H1 (cell line): ENCODE results near the gene DPF3. TPM values are rescaled to one million over a fixed set of nuclear protein-coding genes. Genes with fewer than 3 reads are reported as not detected.

Experiments used
- EP300 ChIP-seq, 2 experiments: IDR thresholded peaks; 1 replicate in 1 of 2; 2 replicates in 1 of 2; pipeline ENCODE4 v1.6.1; 2011 to 2012; ENCODE audit warnings: low read depth in 2 of 2, low read length in 2 of 2, mild to moderate bottlenecking in 2 of 2, borderline replicate concordance in 1 of 2, inconsistent platforms in 1 of 2, moderate library complexity in 1 of 2
- HDAC2 ChIP-seq, 2 experiments: fragments of 300-600 bp in 1 of 2; sonication (generic) in 1 of 2; IDR thresholded peaks; 2 replicates each; pipeline ENCODE4 v1.6.1; 2011 to 2012; ENCODE audit warnings: low read depth in 2 of 2, low read length in 2 of 2, mild to moderate bottlenecking in 2 of 2, moderate library complexity in 2 of 2, borderline replicate concordance in 1 of 2, inconsistent platforms in 1 of 2
- KDM4A ChIP-seq: IDR thresholded peaks from one replicate; pipeline ENCODE4 v1.7.1; 2012; ENCODE audit warnings: low read depth, mild to moderate bottlenecking, moderate library complexity, low read length, inconsistent platforms; ENCODE audit not compliant: severe bottlenecking
- MAX ChIP-seq: IDR thresholded peaks from 2 replicates; pipeline ENCODE4 v1.6.1; 2012; ENCODE audit warnings: inconsistent platforms
- polyA plus RNA-seq, 7 experiments: library from polyadenylated mRNA; depleted of rRNA in 3 of 7; stranded (reverse) in 5 of 7; unstranded in 2 of 7; fragments of >200 nt in 5 of 7; fragments of 200-250 nt in 2 of 7; gene quantifications; 1 replicate in 5 of 7; 2 replicates in 1 of 7; 4 replicates in 1 of 7; pipeline versions ENCODE4 v1.2.1 to v1.2.3, GENCODE V29; 2011 to 2013; ENCODE audit warnings: missing spikeins in 2 of 7, mixed read lengths in 2 of 7
- total RNA-seq: library from RNA; stranded (reverse); fragmentation: NEBNext Ultra II Directional; extraction: Animal tissue kit (Norgen Biotek cat#: 25700); gene quantifications from 2 replicates; pipeline ENCODE4 v1.2.1, GENCODE V29; 2021
- TF ChIP-seq, protein P1 (sequence below): IDR thresholded peaks from 2 replicates; pipeline ENCODE4 v1.6.1; 2012; ENCODE audit warnings: inconsistent platforms

DPF3 gene
- total and polyA plus RNA-seq, 2 of the 8 experiments (the other 6 are each of a cell fraction or from before 2014, with no cell fraction given) = 0.19 TPM; not detected in 1

- TF ChIP-seq MAX = no peak
- no peak for TF ChIP-seq EP300 (IDR thresholded peaks at IDR 0.05; ENCODE audit: borderline replicate concordance in 1 of 2, low read depth in 2 of 2, low read length in 2 of 2)
- TF ChIP-seq HDAC2 (IDR thresholded peaks at IDR 0.05; ENCODE audit: borderline replicate concordance in 1 of 2, low read depth in 2 of 2, low read length in 2 of 2) = no peak
- no peak for TF ChIP-seq KDM4A
- TF ChIP-seq, protein P1, sequence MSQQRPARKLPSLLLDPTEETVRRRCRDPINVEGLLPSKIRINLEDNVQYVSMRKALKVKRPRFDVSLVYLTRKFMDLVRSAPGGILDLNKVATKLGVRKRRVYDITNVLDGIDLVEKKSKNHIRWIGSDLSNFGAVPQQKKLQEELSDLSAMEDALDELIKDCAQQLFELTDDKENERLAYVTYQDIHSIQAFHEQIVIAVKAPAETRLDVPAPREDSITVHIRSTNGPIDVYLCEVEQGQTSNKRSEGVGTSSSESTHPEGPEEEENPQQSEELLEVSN = no peak
These were observed 282.4 kb downstream of the DPF3 start (continued) for GRCh38 chr14:72611506-72611905.
